Measurements from ENCODE around the gene IFIT3. TPM values are rescaled to one million over a fixed set of nuclear protein-coding genes. Genes with fewer than 3 reads are reported as not detected.

IFIT3 gene
- total and polyA plus RNA-seq, 9 of the 15 experiments (the other 6 are each of a cell fraction or from before 2014, with no cell fraction given), result 0.23 to 2.2 (median 0.77) TPM

- TF ChIP-seq TAF9B (IDR thresholded peaks at IDR 0.05; ENCODE audit: partially characterized antibody), result no peak
- no peak for TF ChIP-seq SIX5 (IDR thresholded peaks at IDR 0.05; ENCODE audit: borderline replicate concordance in 1 of 2, insufficient read depth in 1 of 2, low read depth in 1 of 2, low read length in 2 of 2)
Observed at GRCh38 chr10:89306434-89307268, 21.1 kb upstream of the IFIT3 start (continued).

- H3K79me2 ChIP-seq (ENCODE audit: control insufficient read depth, insufficient read depth, low read length), result no peaks in the 10 kb centered on the region
- H3K4me3 ChIP-seq, result no peak overlapping the region
- H3K27me3 ChIP-seq (ENCODE audit: control insufficient read depth in 2 of 2, insufficient read depth in 2 of 2, low read length in 2 of 2), result peaks cover 0 to 6% of the 10 kb centered on the region in 2 experiments; a peak in 2 of 5 replicates
- H2AFZ ChIP-seq (ENCODE audit: low read depth, low read length), result no peak overlapping the region
- BruUV-seq (replicated peaks), result no TSS peak
- ATAC-seq (no peak), DNase-seq (ENCODE audit: extremely low read depth in 1 of 4, low spot score in 3 of 4) (no peak), FAIRE-seq (no peak)
- intact Hi-C loops (cut with micrococcal nuclease) (no loop called here), in situ Hi-C loops (cut with MboI) (no loop called here)
- no peaks in the 10 kb centered on the region for H4K20me1 ChIP-seq (replicated peaks; ENCODE audit: control insufficient read depth, insufficient read depth, low read length)
- no peak overlapping the region for H3K27ac ChIP-seq (ENCODE audit: extremely low read depth, low read depth, low read length)
- H3K4me2 ChIP-seq (ENCODE audit: insufficient read depth, low read length), result no peak overlapping the region
- TF ChIP-seq ZC3H8 (IDR thresholded peaks at IDR 0.05) (no peak), PURB (CRISPR knock-in tag; IDR thresholded peaks at IDR 0.05; ENCODE audit: low read depth) (no peak), DLX4 (CRISPR knock-in tag; IDR thresholded peaks at IDR 0.05) (no peak), KDM1A (IDR thresholded peaks at IDR 0.05) (no peak), COPS2 (conservative IDR thresholded peaks at IDR 0.05) (no peak), NFATC3 (IDR thresholded peaks at IDR 0.05) (no peak), ZNF408 (CRISPR knock-in tag; IDR thresholded peaks at IDR 0.05; ENCODE audit: low read depth) (no peak), SOX6 (IDR thresholded peaks at IDR 0.05) (no peak), NELFE (IDR thresholded peaks at IDR 0.05; ENCODE audit: insufficient read depth, insufficient read length) (no peak), ZNF431 (CRISPR knock-in tag; IDR thresholded peaks at IDR 0.05) (no peak), NCOA6 (IDR thresholded peaks at IDR 0.05) (no peak), GTF2E2 (tag; IDR thresholded peaks at IDR 0.05) (no peak), RNF2 (IDR thresholded peaks at IDR 0.05) (no peak), CBX1 (IDR thresholded peaks at IDR 0.05; ENCODE audit: low read depth) (no peak), ZSCAN32 (CRISPR knock-in tag; IDR thresholded peaks at IDR 0.05) (no peak), ADNP (tag; IDR thresholded peaks at IDR 0.05) (no peak), MAX (CRISPR knock-in tag; IDR thresholded peaks at IDR 0.05) (no peak), SMARCA5 (IDR thresholded peaks at IDR 0.05) (no peak), ZNF347 (CRISPR knock-in tag; IDR thresholded peaks at IDR 0.05; ENCODE audit: low read depth) (no peak)
- no peaks in the 10 kb centered on the region for H3K36me3 ChIP-seq (ENCODE audit: control insufficient read depth, insufficient read depth, low read length)
- H3K9me1 ChIP-seq (ENCODE audit: control insufficient read depth, insufficient read depth, low read length), result no peaks in the 10 kb centered on the region
- H3K9me3 ChIP-seq (replicated peaks; ENCODE audit: control insufficient read depth, insufficient read depth, low read depth, low read length), result no peaks in the 10 kb centered on the region
- ChIA-PET POLR2A (no interaction called here), CTCF (ENCODE audit: low intra/inter-chr PET ratio) (no interaction called here)
- H3K9ac ChIP-seq (ENCODE audit: insufficient read depth in 1 of 2, low read depth in 2 of 2, low read length in 2 of 2), result no peak overlapping the region
- no peaks in the 10 kb centered on the region for H3K4me1 ChIP-seq (replicated peaks in 1 of 2; ENCODE audit: control insufficient read depth in 2 of 2, insufficient read depth in 2 of 2, low read length in 2 of 2)
Observed at GRCh38 chr10:89307269-89307577, 20.6 kb upstream of the IFIT3 start.

All from K562 (cell line).